Choroid plexus epithelial cell (primary cell): ENCODE measurements around the gene SPATS2L.

ENCODE experiments used
- DNase-seq: peaks from one replicate; pipeline ENCODE4 v3.0.0-alpha.2; 2010; ENCODE audit warnings: low read depth
- H3K4me3 ChIP-seq: 2 replicates; pipeline ENCODE4 v1.5.1; 2011; ENCODE audit warnings: low read depth, mild to moderate bottlenecking, control low read depth, low read length, moderate library complexity
- CTCF ChIP-seq: conservative IDR thresholded peaks from 2 replicates; pipeline ENCODE4 v1.5.1; 2011; ENCODE audit warnings: low read depth, mild to moderate bottlenecking, control low read depth, inconsistent platforms, low read length, moderate library complexity

Gene SPATS2L

GRCh38 chr2:200263279-200263678 is 43.2 kb upstream of the SPATS2L start:
- no peak overlapping the region for H3K4me3 ChIP-seq
- TF ChIP-seq CTCF = no peak
- no peak for DNase-seq

GRCh38 chr2:200264631-200265030 is 41.9 kb upstream of the SPATS2L start:
- no peak for DNase-seq
- TF ChIP-seq CTCF = no peak
- H3K4me3 ChIP-seq = no peak overlapping the region

- H3K4me3 ChIP-seq = no peak overlapping the region
- DNase-seq = no peak
- TF ChIP-seq CTCF = no peak
Measured at GRCh38 chr2:200266406-200266805, 40.1 kb upstream of the SPATS2L start.

GRCh38 chr2:200267350-200267749 is 39.1 kb upstream of the SPATS2L start:
- no peak for TF ChIP-seq CTCF
- H3K4me3 ChIP-seq = no peak overlapping the region
- DNase-seq = no peak

GRCh38 chr2:200270732-200271131 is 35.8 kb upstream of the SPATS2L start:
- no peak for DNase-seq
- no peak for TF ChIP-seq CTCF
- no peak overlapping the region for H3K4me3 ChIP-seq

GRCh38 chr2:200272320-200272719 is 34.2 kb upstream of the SPATS2L start:
- DNase-seq = no peak
- H3K4me3 ChIP-seq = no peak overlapping the region
- TF ChIP-seq CTCF = no peak

GRCh38 chr2:200274116-200275075 is 32.1 kb upstream of the SPATS2L start:
- H3K4me3 ChIP-seq = no peak overlapping the region
- TF ChIP-seq CTCF = no peak
- no peak for DNase-seq
